Loucy (cell line): Measurements from ENCODE around the gene TLR8.

ENCODE experiments used
- CTCF ChIP-seq: fragments of 200-600 bp; sonication (generic); conservative IDR thresholded peaks from 2 replicates; pipeline ENCODE4 v1.5.1; 2014; ENCODE audit warnings: mild to moderate bottlenecking, antibody characterized with exemption, low read length
- EZH2phosphoT487 ChIP-seq: fragments of 200-600 bp; IDR thresholded peaks from 2 replicates; pipeline ENCODE4 v1.6.1; 2018; ENCODE audit warnings: antibody characterized with exemption, mild to moderate bottlenecking, moderate library complexity, borderline replicate concordance

- no peak for TF ChIP-seq CTCF
- TF ChIP-seq EZH2phosphoT487: no peak
Observed at GRCh38 chrX:12930150-12930549, 23.7 kb downstream of the TLR8 start.
